HCT116 (cell line): ENCODE data around the gene FAT2. TPM values are rescaled to one million over a fixed set of nuclear protein-coding genes. Genes with fewer than 3 reads are reported as not detected.

Experiments used
- ATAC-seq: fragments of 200-7000 bp; cut with Tn5 transposase; 2 replicates; pipeline ENCODE4 v1.9.1; 2020; ENCODE audit warnings: mild to moderate bottlenecking, moderate library complexity
- BruUV-seq: library from RNA; stranded (reverse); fragments of 400-500 nt; replicated peaks from 2 replicates; lab custom pipeline; 2021; lab: Mats Ljungman, UMichigan
- CTCF ChIA-PET: fragments of 300-600 bp; sonication (Branson Sonifier 250); formaldehyde crosslinking; loops from one replicate; lab custom pipeline; 2021; ENCODE audit warnings: antibody characterized with exemption; lab: Charles Lee
- POLR2A ChIA-PET: fragments of 300-600, 350-600 bp; sonication (Branson Sonifier 250); formaldehyde crosslinking; loops from one replicate; lab custom pipeline; 2021; ENCODE audit warnings: antibody characterized with exemption; lab: Charles Lee
- RAD21 ChIA-PET, 2 experiments: fragments of 300-600 bp; sonication (Branson Sonifier 250); formaldehyde crosslinking; loops; one replicate each; lab custom pipeline; 2023; ENCODE audit warnings: low total read pairs in 2 of 2; ENCODE audit not compliant: uncharacterized antibody in 2 of 2, unreplicated experiment in 2 of 2, low non-redundant PET in 1 of 2; lab: Charles Lee
- DNase-seq: peaks from one replicate; pipeline ENCODE4 v3.0.0-alpha.2; 2010; ENCODE audit warnings: low read depth, low spot score
- H2AFZ ChIP-seq: fragments of 200-600 bp; shearing (Covaris generic), sonication (generic); 2 replicates; pipeline ENCODE4 v1.6.1; 2017; ENCODE audit warnings: low read depth, mixed run types, mixed read lengths, antibody characterized with exemption, low read length; ENCODE audit not compliant: poor library complexity, severe bottlenecking
- H3K27ac ChIP-seq: 2 replicates; pipeline ENCODE4 v1.5.1; 2012; ENCODE audit warnings: low read depth, low read length
- H3K27me3 ChIP-seq: fragments of 200-600 bp; sonication (generic); 2 replicates; pipeline ENCODE4 v1.6.1; 2016; ENCODE audit warnings: mixed run types, low read length, mixed read lengths; ENCODE audit not compliant: insufficient read depth
- H3K36me3 ChIP-seq, 2 experiments: fragments of 200-500 bp in 1 of 2; fragments of 200-600 bp in 1 of 2; sonication (Bioruptor generic) in 1 of 2; sonication (generic) in 1 of 2; 2 replicates each; pipeline versions ENCODE4 v1.5.1 to v1.6.1; 2014 to 2016; ENCODE audit warnings: low read length in 2 of 2, inconsistent platforms in 1 of 2, mixed read lengths in 1 of 2, mixed run types in 1 of 2; ENCODE audit not compliant: insufficient read depth in 2 of 2, control insufficient read depth in 1 of 2
- H3K4me1 ChIP-seq, 2 experiments: fragments of 200-600 bp in 1 of 2; sonication (generic) in 1 of 2; 2 replicates each; pipeline versions ENCODE4 v1.5.1 to v1.6.1; 2012 to 2017; ENCODE audit warnings: low read length in 2 of 2, inconsistent platforms in 1 of 2, mild to moderate bottlenecking in 1 of 2, mixed read lengths in 1 of 2, mixed run types in 1 of 2, moderate library complexity in 1 of 2; ENCODE audit not compliant: insufficient read depth in 2 of 2, control insufficient read depth in 1 of 2
- H3K4me2 ChIP-seq: fragments of 200-600 bp; sonication (generic); 2 replicates; pipeline ENCODE4 v1.6.1; 2017; ENCODE audit warnings: mixed run types, low read length, mixed read lengths
- H3K4me3 ChIP-seq, 2 experiments: fragments of 200-600 bp in 1 of 2; sonication (generic) in 1 of 2; replicated peaks in 1 of 2; 2 replicates each; pipeline ENCODE4 v1.5.1; 2011 to 2016; ENCODE audit warnings: low read length in 2 of 2, control low read depth in 1 of 2, low read depth in 1 of 2, mild to moderate bottlenecking in 1 of 2, mixed read lengths in 1 of 2, mixed run types in 1 of 2
- H3K79me2 ChIP-seq: fragments of 200-600 bp; sonication (generic); 2 replicates; pipeline ENCODE4 v1.6.1; 2017; ENCODE audit warnings: mild to moderate bottlenecking, mixed run types, low read length, moderate library complexity, mixed read lengths; ENCODE audit not compliant: insufficient read depth
- H3K9ac ChIP-seq: fragments of 200-600 bp; sonication (generic); 2 replicates; pipeline ENCODE4 v1.6.1; 2016; ENCODE audit warnings: low read length, mixed read lengths
- H3K9me2 ChIP-seq: fragments of 200-600 bp; sonication (generic), shearing (Covaris generic); 2 replicates; pipeline ENCODE4 v1.6.1; 2017; ENCODE audit warnings: mixed run types, mild to moderate bottlenecking, moderate library complexity; ENCODE audit not compliant: insufficient read depth
- H3K9me3 ChIP-seq, 2 experiments: fragments of 200-500 bp in 1 of 2; fragments of 200-600 bp in 1 of 2; sonication (Bioruptor generic) in 1 of 2; sonication (generic) in 1 of 2; 2 replicates each; pipeline ENCODE4 v1.6.1; 2014 to 2017; ENCODE audit warnings: low read length in 2 of 2, mixed read lengths in 2 of 2, inconsistent platforms in 1 of 2, low read depth in 1 of 2, mild to moderate bottlenecking in 1 of 2, mixed run types in 1 of 2, moderate library complexity in 1 of 2; ENCODE audit not compliant: control insufficient read depth in 1 of 2, insufficient read depth in 1 of 2
- H4K20me1 ChIP-seq: fragments of 200-600 bp; sonication (generic), shearing (Covaris generic); 2 replicates; pipeline ENCODE4 v1.6.1; 2017; ENCODE audit warnings: mixed run types, mild to moderate bottlenecking, moderate library complexity; ENCODE audit not compliant: insufficient read depth
- ELF1 ChIP-seq: IDR thresholded peaks from 2 replicates; pipeline ENCODE4 v1.6.1; 2012; ENCODE audit warnings: low read depth, borderline replicate concordance
- EZH2 ChIP-seq: fragments of 200-600 bp; sonication (generic); IDR thresholded peaks from 2 replicates; pipeline ENCODE4 v1.6.1; 2017; ENCODE audit warnings: antibody characterized with exemption, mixed run types
- FOSL1 ChIP-seq: IDR thresholded peaks from 2 replicates; pipeline ENCODE4 v1.6.1; 2012; ENCODE audit warnings: low read depth
- RAD21 ChIP-seq: IDR thresholded peaks from 2 replicates; pipeline ENCODE4 v1.6.1; 2012; ENCODE audit warnings: low read depth, mild to moderate bottlenecking
- SIN3A ChIP-seq: IDR thresholded peaks from 2 replicates; pipeline ENCODE4 v1.6.1; 2012; ENCODE audit warnings: low read depth
- intact Hi-C: fragments of 100-400 bp; cut with micrococcal nuclease; formaldehyde crosslinking; loops from 2 replicates; pipeline ENCODE4 v1.10.0; 2022
- total RNA-seq: library from RNA; stranded (reverse); gene quantifications from one replicate; pipeline ENCODE4 v1.2.1, GENCODE V29; 2021; ENCODE audit not compliant: unreplicated experiment

The FAT2 gene
- total RNA-seq, 1 experiment from 2014 or later = 0.05 TPM

GRCh38 chr5:151557466-151557865, 33.7 kb downstream of the FAT2 start:
- Histone ChIP-seq H3K36me3 (no peaks in the 10 kb centered on the region), H3K4me1 (no peaks in the 10 kb centered on the region), H3K27ac (no peak overlapping the region), H3K4me2 (no peak overlapping the region), H3K4me3 (no peak overlapping the region), H3K9ac (no peak overlapping the region), H3K79me2 (no peaks in the 10 kb centered on the region), H2AFZ (no peak overlapping the region), H3K9me2 (no peaks in the 10 kb centered on the region), H3K27me3 (peaks cover 9% of the 10 kb centered on the region; the same call in 1 of the 2 replicates), H3K9me3 (no peaks in the 10 kb centered on the region), H4K20me1 (no peaks in the 10 kb centered on the region)
- no peak for ATAC-seq
- no TSS peak for BruUV-seq
- CTCF ChIA-PET = no interaction called here
- POLR2A ChIA-PET = no interaction called here
- DNase-seq = no peak
- intact Hi-C loops = no loop called here
- RAD21 ChIA-PET = no interaction called here
- TF ChIP-seq ELF1 (no peak), SIN3A (no peak), EZH2 (no peak)

GRCh38 chr5:151556806-151557205, 34.3 kb downstream of the FAT2 start:
- no TSS peak for BruUV-seq
- Histone ChIP-seq H3K4me1 (no peaks in the 10 kb centered on the region), H3K27me3 (peaks cover 9% of the 10 kb centered on the region; the same call in 1 of the 2 replicates), H4K20me1 (no peaks in the 10 kb centered on the region), H3K9ac (no peak overlapping the region), H3K9me2 (no peaks in the 10 kb centered on the region), H2AFZ (no peak overlapping the region), H3K27ac (no peak overlapping the region), H3K4me3 (no peak overlapping the region), H3K36me3 (no peaks in the 10 kb centered on the region), H3K9me3 (no peaks in the 10 kb centered on the region), H3K4me2 (no peak overlapping the region), H3K79me2 (no peaks in the 10 kb centered on the region)
- ChIA-PET CTCF (no interaction called here), RAD21 (no interaction called here), POLR2A (no interaction called here)
- no peak for TF ChIP-seq EZH2
- TF ChIP-seq RAD21 = no peak
- no peak for TF ChIP-seq FOSL1
- ATAC-seq (no peak), DNase-seq (no peak)
- intact Hi-C loops = no loop called here
